NT2/D1 (cell line): ENCODE data around the gene SCGN.

Experiments
- SUZ12 ChIP-seq: IDR thresholded peaks from 2 replicates; pipeline ENCODE4 v1.6.1; 2011; ENCODE audit not compliant: insufficient read length, insufficient read depth; ENCODE audit errors: extremely low read depth
- YY1 ChIP-seq: IDR thresholded peaks from 2 replicates; pipeline ENCODE4 v1.6.1; 2011; ENCODE audit not compliant: insufficient read length, insufficient read depth
- ZNF274 ChIP-seq: IDR thresholded peaks from 2 replicates; pipeline ENCODE4 v1.6.1; 2011; ENCODE audit warnings: mild to moderate bottlenecking, low read depth, low read length

DNA sequence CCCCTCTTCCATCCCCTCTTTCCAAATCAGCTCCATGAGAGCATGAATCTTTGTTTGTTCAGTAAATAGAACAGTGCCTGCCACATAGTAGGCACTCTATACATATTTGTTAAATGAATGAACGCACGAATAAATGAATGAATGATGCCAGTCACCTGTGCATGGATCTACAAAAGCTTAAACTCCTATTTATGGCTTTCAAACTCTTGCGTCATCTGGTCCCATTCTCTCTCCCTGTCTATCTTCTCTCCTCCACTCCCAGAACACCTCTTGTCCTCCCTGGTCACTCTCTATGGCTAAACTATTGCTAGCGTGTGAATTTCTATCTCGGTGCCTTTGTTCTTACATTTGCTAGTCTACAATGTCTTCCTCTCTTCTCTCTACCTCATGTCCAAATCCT, 24.8 kb downstream of the SCGN start:
- TF ChIP-seq YY1 = no peak
- no peak for TF ChIP-seq ZNF274
- TF ChIP-seq SUZ12 = no peak
